WTC11 (cell line): Measurements from ENCODE around the gene L3HYPDH. TPM values are rescaled to one million over a fixed set of nuclear protein-coding genes. Genes with fewer than 3 reads are reported as not detected.

Experiments used
- ATAC-seq: fragments of 200-7000 bp; cut with Tn5 transposase; 2 replicates; pipeline ENCODE4 v1.10.0; 2021; ENCODE audit warnings: mild to moderate bottlenecking, moderate library complexity
- Bru-seq: library from RNA; stranded (reverse); fragments of 400-500 nt; gene quantifications from one replicate; lab custom pipeline; 2021; lab: Mats Ljungman, UMichigan
- CTCF ChIA-PET: fragments of 300-600 bp; sonication (Branson Sonifier 250); formaldehyde crosslinking; loops from one replicate; lab custom pipeline; 2021; ENCODE audit warnings: antibody characterized with exemption; lab: Charles Lee
- POLR2A ChIA-PET: fragments of 350-600 bp; sonication (Branson Sonifier 250); formaldehyde crosslinking; loops from one replicate; lab custom pipeline; 2021; ENCODE audit warnings: antibody characterized with exemption; lab: Charles Lee
- DNase-seq: peaks from one replicate; pipeline ENCODE4 v3.0.0; 2021; ENCODE audit warnings: low spot score
- H3K27ac Mint-ChIP-seq: 2 replicates; pipeline ENCODE4 v1.8.0; 2021; ENCODE audit warnings: mixed read lengths
- H3K27me3 Mint-ChIP-seq: 2 replicates; pipeline ENCODE4 v1.8.0; 2021; ENCODE audit warnings: low read depth, mild to moderate bottlenecking, moderate library complexity, mixed read lengths
- H3K36me3 Mint-ChIP-seq: 2 replicates; pipeline ENCODE4 v1.8.0; 2021; ENCODE audit warnings: mixed read lengths
- H3K4me1 Mint-ChIP-seq: 2 replicates; pipeline ENCODE4 v1.8.0; 2022; ENCODE audit warnings: mixed read lengths
- H3K4me3 Mint-ChIP-seq: 2 replicates; pipeline ENCODE4 v1.8.0; 2021; ENCODE audit warnings: mild to moderate bottlenecking, moderate library complexity, mixed read lengths
- H3K9me3 Mint-ChIP-seq: 2 replicates; pipeline ENCODE4 v1.8.0; 2021; ENCODE audit warnings: mixed read lengths
- AFF4 ChIP-seq: sonication (generic); formaldehyde crosslinking; IDR thresholded peaks from 2 replicates; pipeline ENCODE4 v1.8.1; 2023; ENCODE audit warnings: mild to moderate bottlenecking, missing genetic modification reagents, borderline replicate concordance
- ATF2 ChIP-seq: sonication (generic); formaldehyde crosslinking; IDR thresholded peaks from 2 replicates; pipeline ENCODE4 v1.8.1; 2022; ENCODE audit warnings: low read depth, missing genetic modification reagents, borderline replicate concordance
- CBFB ChIP-seq: sonication (generic); formaldehyde crosslinking; IDR thresholded peaks from 2 replicates; pipeline ENCODE4 v1.8.1; 2022; ENCODE audit warnings: mild to moderate bottlenecking, low read depth, missing genetic modification reagents
- CDX4 ChIP-seq: fragments of 250-450 bp; sonication (Bioruptor Pico); IDR thresholded peaks from 2 replicates; pipeline ENCODE4 v1.9.0; 2021; ENCODE audit warnings: moderate library complexity, mild to moderate bottlenecking, inconsistent platforms, borderline replicate concordance
- ELF4 ChIP-seq: sonication (generic); formaldehyde crosslinking; IDR thresholded peaks from 2 replicates; pipeline ENCODE4 v1.8.1; 2022; ENCODE audit warnings: low read depth, mild to moderate bottlenecking, moderate library complexity, missing genetic modification reagents
- EMX1 ChIP-seq: fragments of 250-450 bp; sonication (Bioruptor Pico); IDR thresholded peaks from 2 replicates; pipeline ENCODE4 v1.8.0; 2021; ENCODE audit warnings: mild to moderate bottlenecking
- ESRRA ChIP-seq: sonication (generic); formaldehyde crosslinking; IDR thresholded peaks from 2 replicates; pipeline ENCODE4 v1.8.1; 2022; ENCODE audit warnings: mild to moderate bottlenecking, missing genetic modification reagents, borderline replicate concordance
- GABPB1 ChIP-seq: sonication (generic); formaldehyde crosslinking; IDR thresholded peaks from 2 replicates; pipeline ENCODE4 v1.8.1; 2023; ENCODE audit warnings: mild to moderate bottlenecking, missing genetic modification reagents
- KAT7 ChIP-seq: sonication (generic); formaldehyde crosslinking; IDR thresholded peaks from 2 replicates; pipeline ENCODE4 v1.8.1; 2023; ENCODE audit warnings: missing genetic modification reagents, mild to moderate bottlenecking, borderline replicate concordance
- MXD4 ChIP-seq: fragments of 250-450 bp; sonication (Bioruptor Pico); IDR thresholded peaks from 2 replicates; pipeline ENCODE4 v1.8.0; 2021; ENCODE audit warnings: mild to moderate bottlenecking, moderate library complexity, borderline replicate concordance
- OVOL2 ChIP-seq: fragments of 250-450 bp; sonication (Bioruptor Pico); IDR thresholded peaks from 2 replicates; pipeline ENCODE4 v1.9.0; 2021; ENCODE audit warnings: mild to moderate bottlenecking, borderline replicate concordance
- RELA ChIP-seq: sonication (generic); formaldehyde crosslinking; IDR thresholded peaks from 2 replicates; pipeline ENCODE4 v1.8.1; 2022; ENCODE audit warnings: missing genetic modification reagents, mild to moderate bottlenecking, borderline replicate concordance
- SMAD4 ChIP-seq: sonication (generic); formaldehyde crosslinking; IDR thresholded peaks from 2 replicates; pipeline ENCODE4 v1.8.0; 2022; ENCODE audit warnings: mild to moderate bottlenecking, missing genetic modification reagents
- ZNF138 ChIP-seq: sonication (generic); formaldehyde crosslinking; conservative IDR thresholded peaks from 2 replicates; pipeline ENCODE4 v1.8.1; 2022; ENCODE audit warnings: mild to moderate bottlenecking, moderate library complexity, missing genetic modification reagents
- ZNF263 ChIP-seq: sonication (generic); formaldehyde crosslinking; IDR thresholded peaks from 2 replicates; pipeline ENCODE4 v1.8.1; 2022; ENCODE audit warnings: low read depth, mild to moderate bottlenecking, moderate library complexity, missing genetic modification reagents
- ZNF317 ChIP-seq: sonication (generic); formaldehyde crosslinking; IDR thresholded peaks from 2 replicates; pipeline ENCODE4 v1.8.1; 2023; ENCODE audit warnings: low read depth, mild to moderate bottlenecking, moderate library complexity, missing genetic modification reagents, borderline replicate concordance
- long read RNA-seq, 3 experiments: library from RNA in 1 of 3; library from capped mRNA in 1 of 3; library from polyadenylated mRNA in 1 of 3; unstranded in 2 of 3; stranded (forward) in 1 of 3; transcript quantifications; one replicate each; pipeline ENCODE4 v2.0.0, GENCODE V29; 2021
- total RNA-seq: library from RNA; stranded (reverse); gene quantifications from 3 replicates; pipeline ENCODE4 v1.2.3, GENCODE V29; 2021
- TF ChIP-seq, protein P1 (sequence below): sonication (generic); formaldehyde crosslinking; IDR thresholded peaks from 2 replicates; pipeline ENCODE4 v1.8.0; 2023; ENCODE audit warnings: mild to moderate bottlenecking, missing genetic modification reagents
- TF ChIP-seq, protein P2 (sequence below): sonication (generic); formaldehyde crosslinking; IDR thresholded peaks from 2 replicates; pipeline ENCODE4 v1.8.1; 2022; ENCODE audit warnings: mild to moderate bottlenecking, moderate library complexity, missing genetic modification reagents
- TF ChIP-seq, protein P3 (sequence below): fragments of 250-450 bp; sonication (Bioruptor Pico); conservative IDR thresholded peaks from 2 replicates; pipeline ENCODE4 v1.9.0; 2021; ENCODE audit warnings: mild to moderate bottlenecking
- TF ChIP-seq, protein P4 (sequence below): fragments of 250-450 bp; sonication (Bioruptor Pico); IDR thresholded peaks from 2 replicates; pipeline ENCODE4 v2.1.2; 2022; ENCODE audit warnings: mild to moderate bottlenecking, moderate library complexity

The L3HYPDH gene
- total RNA-seq (14.3 to 17.5 TPM (median 16.6 TPM) in 3 replicates), Bru-seq, nascent RNA (percentile 94 among the genes with signal in this experiment)
- long read RNA-seq, experiment 1, transcript L3HYPDH-201 (5 exons, 1,527 nt): major isoform, 9 of 32 reads
- long read RNA-seq, experiment 1, partial matches to known transcripts: 3 of 32 reads
- long read RNA-seq, experiment 1, other reads (novel, unspliced or antisense): 18 of 32 reads
- long read RNA-seq, experiment 2, partial matches to known transcripts: 4 of 10 reads
- long read RNA-seq, experiment 2, other reads (novel, unspliced or antisense): 5 of 10 reads
- long read RNA-seq, experiment 3, partial matches to known transcripts: 0 of 8 reads
- long read RNA-seq, experiment 3, other reads (novel, unspliced or antisense): 3 of 8 reads

- POLR2A ChIA-PET: interaction anchor here (0.6 to 1.7 kb wide), 6 partner anchors 16 to 765 kb away, joined by 3 to 13 read pairs (median 5); partner anchors contain the start of genes DAAM1, GPR135 and PPM1A
- CTCF ChIA-PET: interaction anchor here (0.6 to 3.4 kb wide), 15 partner anchors 13 to 359 kb away, joined by 3 to 36 read pairs (median 3); partner anchors contain the start of genes CCDC175, DAAM1 and GPR135
- TF ChIP-seq ZNF263 (CRISPR knock-in tag) (peak; percentile 66; the same call in 1 of the 2 replicates), ZNF138 (CRISPR knock-in tag) (no peak), KAT7 (CRISPR knock-in tag) (peak; percentile 92), ZNF317 (no peak), CDX4 (CRISPR knock-in tag) (no peak), ATF2 (CRISPR knock-in tag) (peak; percentile 77), ELF4 (CRISPR knock-in tag) (0 out of 2 replicates have a peak, but pooled peaks have one; percentile 24), EMX1 (CRISPR knock-in tag) (no peak), GABPB1 (CRISPR knock-in tag) (no peak), OVOL2 (CRISPR knock-in tag) (no peak), MXD4 (CRISPR knock-in tag) (no peak), AFF4 (CRISPR knock-in tag) (no peak), RELA (no peak; the same call in 1 of the 2 replicates), ESRRA (peak; percentile 84; the same call in 1 of the 2 replicates), SMAD4 (CRISPR knock-in tag) (no peak), CBFB (CRISPR knock-in tag) (no peak)
- TF ChIP-seq, protein P1, sequence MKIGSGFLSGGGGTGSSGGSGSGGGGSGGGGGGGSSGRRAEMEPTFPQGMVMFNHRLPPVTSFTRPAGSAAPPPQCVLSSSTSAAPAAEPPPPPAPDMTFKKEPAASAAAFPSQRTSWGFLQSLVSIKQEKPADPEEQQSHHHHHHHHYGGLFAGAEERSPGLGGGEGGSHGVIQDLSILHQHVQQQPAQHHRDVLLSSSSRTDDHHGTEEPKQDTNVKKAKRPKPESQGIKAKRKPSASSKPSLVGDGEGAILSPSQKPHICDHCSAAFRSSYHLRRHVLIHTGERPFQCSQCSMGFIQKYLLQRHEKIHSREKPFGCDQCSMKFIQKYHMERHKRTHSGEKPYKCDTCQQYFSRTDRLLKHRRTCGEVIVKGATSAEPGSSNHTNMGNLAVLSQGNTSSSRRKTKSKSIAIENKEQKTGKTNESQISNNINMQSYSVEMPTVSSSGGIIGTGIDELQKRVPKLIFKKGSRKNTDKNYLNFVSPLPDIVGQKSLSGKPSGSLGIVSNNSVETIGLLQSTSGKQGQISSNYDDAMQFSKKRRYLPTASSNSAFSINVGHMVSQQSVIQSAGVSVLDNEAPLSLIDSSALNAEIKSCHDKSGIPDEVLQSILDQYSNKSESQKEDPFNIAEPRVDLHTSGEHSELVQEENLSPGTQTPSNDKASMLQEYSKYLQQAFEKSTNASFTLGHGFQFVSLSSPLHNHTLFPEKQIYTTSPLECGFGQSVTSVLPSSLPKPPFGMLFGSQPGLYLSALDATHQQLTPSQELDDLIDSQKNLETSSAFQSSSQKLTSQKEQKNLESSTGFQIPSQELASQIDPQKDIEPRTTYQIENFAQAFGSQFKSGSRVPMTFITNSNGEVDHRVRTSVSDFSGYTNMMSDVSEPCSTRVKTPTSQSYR (CRISPR knock-in tag): peak; percentile 95
- TF ChIP-seq, protein P2, sequence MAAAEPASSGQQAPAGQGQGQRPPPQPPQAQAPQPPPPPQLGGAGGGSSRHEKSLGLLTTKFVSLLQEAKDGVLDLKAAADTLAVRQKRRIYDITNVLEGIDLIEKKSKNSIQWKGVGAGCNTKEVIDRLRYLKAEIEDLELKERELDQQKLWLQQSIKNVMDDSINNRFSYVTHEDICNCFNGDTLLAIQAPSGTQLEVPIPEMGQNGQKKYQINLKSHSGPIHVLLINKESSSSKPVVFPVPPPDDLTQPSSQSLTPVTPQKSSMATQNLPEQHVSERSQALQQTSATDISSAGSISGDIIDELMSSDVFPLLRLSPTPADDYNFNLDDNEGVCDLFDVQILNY (CRISPR knock-in tag): no peak; the same call in none of the 2 replicates
- TF ChIP-seq, protein P3, sequence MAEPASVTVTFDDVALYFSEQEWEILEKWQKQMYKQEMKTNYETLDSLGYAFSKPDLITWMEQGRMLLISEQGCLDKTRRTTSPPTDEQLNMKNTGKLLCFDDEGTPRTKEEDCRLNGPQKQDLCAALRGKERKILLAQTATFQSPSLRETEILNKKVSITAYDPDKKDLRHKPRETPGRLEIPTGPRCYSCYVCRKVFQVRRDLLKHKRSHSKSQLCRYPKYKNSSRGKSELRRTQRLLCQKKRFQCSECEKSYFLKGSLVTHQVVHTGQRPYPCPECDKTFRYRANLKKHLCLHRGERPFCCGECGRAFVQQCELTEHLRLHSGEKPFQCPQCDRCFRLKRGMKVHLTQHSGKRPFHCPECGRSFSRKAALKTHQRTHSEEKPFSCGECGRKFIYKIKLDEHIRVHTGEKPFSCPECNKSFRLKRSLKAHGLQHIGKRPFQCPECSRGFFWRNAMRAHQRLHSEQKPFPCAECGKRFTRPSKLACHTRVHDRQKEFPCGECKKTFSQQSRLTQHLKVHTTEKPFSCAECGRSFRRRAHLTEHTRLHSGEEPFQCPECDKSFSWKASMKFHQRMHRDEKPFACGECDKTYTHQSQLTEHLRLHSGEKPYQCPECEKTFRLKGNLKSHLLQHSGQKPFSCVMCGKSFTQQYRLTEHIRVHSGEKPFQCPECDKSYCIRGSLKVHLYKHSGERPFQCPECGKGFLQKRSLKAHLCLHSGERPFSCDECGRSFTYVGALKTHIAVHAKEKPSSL (CRISPR knock-in tag): no peak
- TF ChIP-seq, protein P4, sequence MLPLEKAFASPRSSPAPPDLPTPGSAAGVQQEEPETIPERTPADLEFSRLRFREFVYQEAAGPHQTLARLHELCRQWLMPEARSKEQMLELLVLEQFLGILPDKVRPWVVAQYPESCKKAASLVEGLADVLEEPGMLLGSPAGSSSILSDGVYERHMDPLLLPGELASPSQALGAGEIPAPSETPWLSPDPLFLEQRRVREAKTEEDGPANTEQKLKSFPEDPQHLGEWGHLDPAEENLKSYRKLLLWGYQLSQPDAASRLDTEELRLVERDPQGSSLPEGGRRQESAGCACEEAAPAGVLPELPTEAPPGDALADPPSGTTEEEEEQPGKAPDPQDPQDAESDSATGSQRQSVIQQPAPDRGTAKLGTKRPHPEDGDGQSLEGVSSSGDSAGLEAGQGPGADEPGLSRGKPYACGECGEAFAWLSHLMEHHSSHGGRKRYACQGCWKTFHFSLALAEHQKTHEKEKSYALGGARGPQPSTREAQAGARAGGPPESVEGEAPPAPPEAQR: no peak
These were observed at the start of gene L3HYPDH, which contains the start of gene JKAMP for GRCh38 chr14:59483819-59484638. Gene L3HYPDH, minus strand, starts transcription at chr14:59484408. Its CDS starts 92 bp downstream, at chr14:59484316. Gene JKAMP, plus strand, starts transcription at chr14:59484517. Its CDS starts 73 bp downstream, at chr14:59484590.

More at GRCh38 chr14:59483819-59484638, at the start of gene L3HYPDH, which contains the start of gene JKAMP:
- Mint-ChIP-seq H3K27me3 (no peaks in the 10 kb centered on the region), H3K4me3 (peak within 1 kb of the TSS; percentile 83), H3K27ac (peak within 1 kb of the TSS; percentile 87), H3K9me3 (no peaks in the 10 kb centered on the region), H3K36me3 (peaks cover 15% of the 10 kb centered on the region), H3K4me1 (peaks cover 19% of the 10 kb centered on the region)
- ATAC-seq (peak; percentile 94), DNase-seq (peak; percentile 98)
